Gastrocnemius medialis (tissue), 4 donors: ENCODE measurements around the gene ANKRD9. TPM values are rescaled to one million over a fixed set of nuclear protein-coding genes. Genes with fewer than 3 reads are reported as not detected.

Experiments
- ATAC-seq, 2 donors: fragments of 150-250 bp; one replicate each; pipeline ENCODE4 v1.9.1; 2016
- DNase-seq, 2 donors: peaks; one replicate each; pipeline ENCODE4 v3.0.0-alpha.2; 2019
- H3K27ac ChIP-seq, 4 donors: fragments of 200-600 bp; sonication (generic); 1 replicate in 1 of 4; 2 replicates in 3 of 4; pipeline ENCODE4 v1.5.1; 2016 to 2018; ENCODE audit warnings: mild to moderate bottlenecking in 2 of 4, moderate library complexity in 1 of 4
- H3K27me3 ChIP-seq, 3 donors: fragments of 200-600 bp; sonication (generic) in 2 of 3; 1 replicate in 1 of 3; 2 replicates in 2 of 3; pipeline versions ENCODE4 v1.5.1 to v1.6.0; 2016 to 2019; ENCODE audit warnings: mild to moderate bottlenecking in 1 of 3, moderate library complexity in 1 of 3
- H3K36me3 ChIP-seq, 2 donors: fragments of 200-600 bp; sonication (generic) in 1 of 2; one replicate each; pipeline ENCODE4 v1.5.1; 2017 to 2018
- H3K4me1 ChIP-seq, 2 donors: fragments of 200-600 bp; sonication (generic) in 1 of 2; one replicate each; pipeline ENCODE4 v1.5.1; 2016 to 2017; ENCODE audit warnings: mild to moderate bottlenecking in 2 of 2
- H3K4me3 ChIP-seq, 4 donors: fragments of 200-600 bp; sonication (generic) in 3 of 4; 1 replicate in 1 of 4; 2 replicates in 3 of 4; pipeline ENCODE4 v1.5.1; 2016 to 2019; ENCODE audit warnings: mild to moderate bottlenecking in 2 of 4
- H3K9me3 ChIP-seq, 3 donors: fragments of 200-600 bp; sonication (generic) in 2 of 3; 1 replicate in 1 of 3; 2 replicates in 2 of 3; pipeline ENCODE4 v1.5.1; 2016 to 2019
- POLR2A ChIP-seq, 2 donors: fragments of 450-650 bp; IDR thresholded peaks; one replicate each; pipeline ENCODE4 v1.6.1; 2017; ENCODE audit warnings: antibody characterized with exemption in 2 of 2, mild to moderate bottlenecking in 2 of 2, moderate library complexity in 2 of 2
- in situ Hi-C, 4 donors: fragments of 200-750 bp; cut with MboI; loops; one replicate each; pipeline versions ENCODE4 v1.15.0 to v1.8.0; 2017; ENCODE audit warnings: low sequenced_read_pairs in 4 of 4
- intact Hi-C: fragments of 100-400 bp; cut with DNase I; formaldehyde crosslinking; loops from one replicate; pipeline ENCODE4 v1.15.1; 2023; ENCODE audit warnings: low total_unique reads
- total RNA-seq, 4 donors: library from RNA; depleted of rRNA; stranded (reverse); fragments of >200 nt; gene quantifications; one replicate each; pipeline versions ENCODE4 v1.1.0 to v1.2.3, GENCODE V29; 2016
- TF ChIP-seq, protein P1 (sequence below), 5 experiments: fragments of 450-650 bp in 3 of 5; fragments of 200-600 bp in 2 of 5; sonication (generic) in 2 of 5; IDR thresholded peaks in 4 of 5; conservative IDR thresholded peaks in 1 of 5; 1 replicate in 4 of 5; 2 replicates in 1 of 5; pipeline ENCODE4 v1.5.1; 2016 to 2019; ENCODE audit warnings: antibody characterized with exemption in 5 of 5, mild to moderate bottlenecking in 3 of 5, moderate library complexity in 3 of 5

ANKRD9 gene
- total RNA-seq, 4 donors from 2014 or later, result 155 to 450 (median 216) TPM

- Histone ChIP-seq H3K27me3 (no peaks in the 10 kb centered on the region), H3K9me3 (no peaks in the 10 kb centered on the region), H3K4me3 (no peak overlapping the region), H3K27ac (peak overlapping the region; percentile 75 to 87 (median 83)), H3K4me1 (peaks cover 29 to 38% of the 10 kb centered on the region in 2 donors), H3K36me3 (no peaks in the 10 kb centered on the region)
- no peak for DNase-seq
- intact Hi-C loops, result no loop called here
- in situ Hi-C loops, result no loop called here
- ATAC-seq, result no peak
- no peak for TF ChIP-seq POLR2A (IDR thresholded peaks at IDR 0.05)
- TF ChIP-seq, protein P1, sequence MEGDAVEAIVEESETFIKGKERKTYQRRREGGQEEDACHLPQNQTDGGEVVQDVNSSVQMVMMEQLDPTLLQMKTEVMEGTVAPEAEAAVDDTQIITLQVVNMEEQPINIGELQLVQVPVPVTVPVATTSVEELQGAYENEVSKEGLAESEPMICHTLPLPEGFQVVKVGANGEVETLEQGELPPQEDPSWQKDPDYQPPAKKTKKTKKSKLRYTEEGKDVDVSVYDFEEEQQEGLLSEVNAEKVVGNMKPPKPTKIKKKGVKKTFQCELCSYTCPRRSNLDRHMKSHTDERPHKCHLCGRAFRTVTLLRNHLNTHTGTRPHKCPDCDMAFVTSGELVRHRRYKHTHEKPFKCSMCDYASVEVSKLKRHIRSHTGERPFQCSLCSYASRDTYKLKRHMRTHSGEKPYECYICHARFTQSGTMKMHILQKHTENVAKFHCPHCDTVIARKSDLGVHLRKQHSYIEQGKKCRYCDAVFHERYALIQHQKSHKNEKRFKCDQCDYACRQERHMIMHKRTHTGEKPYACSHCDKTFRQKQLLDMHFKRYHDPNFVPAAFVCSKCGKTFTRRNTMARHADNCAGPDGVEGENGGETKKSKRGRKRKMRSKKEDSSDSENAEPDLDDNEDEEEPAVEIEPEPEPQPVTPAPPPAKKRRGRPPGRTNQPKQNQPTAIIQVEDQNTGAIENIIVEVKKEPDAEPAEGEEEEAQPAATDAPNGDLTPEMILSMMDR (IDR thresholded peaks at IDR 0.05 in 4 of 5, conservative IDR thresholded peaks at IDR 0.05 in 1 of 5), result no peak
Observed at GRCh38 chr14:102484316-102484715, 25.3 kb downstream of the ANKRD9 start.

GRCh38 chr14:102481791-102482238 lies 27.8 kb downstream of the ANKRD9 start:
- TF ChIP-seq POLR2A (IDR thresholded peaks at IDR 0.05), result no peak
- TF ChIP-seq, protein P1 (IDR thresholded peaks at IDR 0.05 in 4 of 5, conservative IDR thresholded peaks at IDR 0.05 in 1 of 5), result no peak
- H3K27me3 ChIP-seq, result no peaks in the 10 kb centered on the region
- no peak overlapping the region for H3K4me3 ChIP-seq
- in situ Hi-C loops, result no loop called here
- ATAC-seq, result no peak
- intact Hi-C loops, result no loop called here
- DNase-seq, result no peak
- no peaks in the 10 kb centered on the region for H3K36me3 ChIP-seq
- no peaks in the 10 kb centered on the region for H3K9me3 ChIP-seq
- peak overlapping the region; percentile 45 to 87 (median 73) for H3K27ac ChIP-seq
- peaks cover 31 to 41% of the 10 kb centered on the region in 2 donors for H3K4me1 ChIP-seq

DNA sequence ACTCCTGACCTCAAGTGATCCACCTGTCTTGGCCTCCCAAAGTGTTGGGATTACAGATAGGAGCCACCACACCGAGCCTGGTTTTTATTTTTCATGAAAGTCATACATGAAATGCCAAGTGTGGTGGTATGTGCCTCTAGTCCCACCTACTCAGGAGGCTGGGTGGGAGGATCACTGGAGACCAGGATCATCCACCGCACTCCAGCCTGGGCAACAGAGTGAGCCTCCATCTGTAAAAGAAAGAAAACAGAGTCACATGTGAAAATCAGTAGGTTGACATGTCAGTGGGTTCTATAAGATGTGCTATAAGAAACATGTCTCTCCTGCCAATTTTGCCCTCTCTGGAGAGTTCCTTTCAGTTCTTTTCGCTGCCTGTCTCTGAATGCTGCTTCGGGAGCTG lies 28.2 kb downstream of the ANKRD9 start:
- in situ Hi-C loops, result no loop called here
- peak overlapping the region; percentile 45 to 87 (median 73) for H3K27ac ChIP-seq
- no peak for TF ChIP-seq POLR2A (IDR thresholded peaks at IDR 0.05)
- no peaks in the 10 kb centered on the region for H3K36me3 ChIP-seq
- H3K4me1 ChIP-seq, result peaks cover 31 to 37% of the 10 kb centered on the region in 2 donors
- no peaks in the 10 kb centered on the region for H3K9me3 ChIP-seq
- no peak for DNase-seq
- ATAC-seq, result no peak
- H3K27me3 ChIP-seq, result no peaks in the 10 kb centered on the region
- intact Hi-C loops, result no loop called here
- no peak overlapping the region for H3K4me3 ChIP-seq

GRCh38 chr14:102479777-102480176 lies 29.8 kb downstream of the ANKRD9 start:
- in situ Hi-C loops (no loop called here), intact Hi-C loops (no loop called here)
- TF ChIP-seq, protein P1 (IDR thresholded peaks at IDR 0.05 in 4 of 5, conservative IDR thresholded peaks at IDR 0.05 in 1 of 5), result no peak
- no peak for TF ChIP-seq POLR2A (IDR thresholded peaks at IDR 0.05)
- no peaks in the 10 kb centered on the region for H3K9me3 ChIP-seq
- H3K27me3 ChIP-seq, result no peaks in the 10 kb centered on the region
- no peaks in the 10 kb centered on the region for H3K36me3 ChIP-seq
- H3K27ac ChIP-seq, result peak overlapping the region; percentile 55 to 87 (median 74)
- ATAC-seq, result peak in 1 of 2 donors; percentile 40
- DNase-seq, result peak in 1 of 2 donors; percentile 69
- H3K4me1 ChIP-seq, result peaks cover 30 to 31% of the 10 kb centered on the region in 2 donors
- H3K4me3 ChIP-seq, result peak overlapping the region in 3 of 4 donors; percentile 21 to 42 (median 31)

DNA sequence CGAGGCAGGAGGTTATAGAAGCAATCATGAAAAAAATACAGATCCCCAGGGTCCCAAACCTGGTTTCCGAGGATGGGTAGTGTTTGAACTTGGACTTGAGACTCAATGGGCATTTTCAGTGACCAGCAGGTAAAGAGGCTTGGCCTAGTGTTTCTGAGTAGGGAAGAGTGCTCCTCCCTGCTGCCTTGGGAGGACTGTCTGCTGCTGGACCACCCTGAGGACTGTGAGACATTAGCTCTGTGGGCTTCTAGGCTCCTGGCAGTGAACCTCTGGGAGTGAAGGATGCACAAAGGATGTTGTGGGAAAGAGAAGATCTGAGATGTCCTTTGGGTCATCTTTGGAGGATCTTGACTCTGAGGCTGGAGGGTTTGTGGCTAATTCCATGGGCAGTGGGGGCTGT lies 30.5 kb downstream of the ANKRD9 start:
- in situ Hi-C loops (no loop called here), intact Hi-C loops (no loop called here)
- Histone ChIP-seq H3K4me3 (no peak overlapping the region), H3K9me3 (no peaks in the 10 kb centered on the region), H3K36me3 (no peaks in the 10 kb centered on the region), H3K27me3 (no peaks in the 10 kb centered on the region), H3K27ac (peak overlapping the region; percentile 55 to 87 (median 74)), H3K4me1 (peaks cover 34 to 35% of the 10 kb centered on the region in 2 donors)
- TF ChIP-seq, protein P1 (IDR thresholded peaks at IDR 0.05 in 4 of 5, conservative IDR thresholded peaks at IDR 0.05 in 1 of 5), result no peak
- no peak for TF ChIP-seq POLR2A (IDR thresholded peaks at IDR 0.05)
- DNase-seq (no peak), ATAC-seq (no peak)
